Putamen (tissue), 1 donor: Measurements from ENCODE around the gene OR10H4.
"Not testable (repeated sequence)": the region's sequence is repeated elsewhere in the genome, so short reads cannot be mapped to it uniquely, and the experiment has no call there.

Experiments used
- DNase-seq: peaks from one replicate; pipeline ENCODE4 v3.0.0-alpha.2; 2016; ENCODE audit warnings: low spot score

OR10H4 gene, protein sequence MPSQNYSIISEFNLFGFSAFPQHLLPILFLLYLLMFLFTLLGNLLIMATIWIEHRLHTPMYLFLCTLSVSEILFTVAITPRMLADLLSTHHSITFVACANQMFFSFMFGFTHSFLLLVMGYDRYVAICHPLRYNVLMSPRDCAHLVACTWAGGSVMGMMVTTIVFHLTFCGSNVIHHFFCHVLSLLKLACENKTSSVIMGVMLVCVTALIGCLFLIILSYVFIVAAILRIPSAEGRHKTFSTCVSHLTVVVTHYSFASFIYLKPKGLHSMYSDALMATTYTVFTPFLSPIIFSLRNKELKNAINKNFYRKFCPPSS

DNA sequence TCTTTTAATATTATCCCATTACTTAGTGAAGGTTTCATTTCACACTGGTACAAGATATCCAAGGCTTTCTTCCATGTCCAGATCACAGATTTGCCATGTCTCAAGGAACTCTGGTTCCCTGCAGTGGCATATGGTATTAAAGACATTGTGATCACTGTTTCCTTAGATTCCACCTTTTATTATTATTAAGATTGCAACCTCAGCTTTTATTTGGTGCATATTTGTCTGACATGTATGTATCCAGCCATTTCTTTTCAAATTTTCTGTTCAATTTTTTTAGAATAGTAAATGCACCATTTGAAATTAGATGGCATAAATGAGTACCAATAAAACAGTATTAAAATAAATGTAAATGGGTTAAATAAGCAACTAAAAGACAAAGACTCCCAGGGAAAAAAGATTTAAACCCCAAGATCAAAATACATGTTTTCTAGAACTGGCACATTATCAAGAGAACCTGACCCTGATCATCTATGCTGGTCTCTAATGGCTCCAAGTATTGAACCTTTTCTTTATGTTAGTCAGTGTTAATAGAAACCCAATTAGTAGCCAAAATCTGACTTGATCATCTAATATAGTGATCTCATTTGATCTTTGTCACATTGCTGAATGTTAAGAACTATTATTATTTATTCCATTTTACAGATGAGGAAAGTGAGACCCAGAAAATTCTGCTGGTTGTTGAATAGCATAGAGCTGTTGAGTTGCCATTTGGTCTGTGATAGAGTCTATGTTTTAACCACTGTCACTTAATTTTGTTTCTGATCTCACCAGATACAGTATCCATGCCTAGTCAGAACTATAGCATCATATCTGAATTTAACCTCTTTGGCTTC is at the start of gene OR10H4:
Gene OR10H4 (plus strand): TSS at position 786 of the 836 bp plus-strand sequence. CDS start 0 bp downstream, at position 786.
- DNase-seq: no peak

DNA sequence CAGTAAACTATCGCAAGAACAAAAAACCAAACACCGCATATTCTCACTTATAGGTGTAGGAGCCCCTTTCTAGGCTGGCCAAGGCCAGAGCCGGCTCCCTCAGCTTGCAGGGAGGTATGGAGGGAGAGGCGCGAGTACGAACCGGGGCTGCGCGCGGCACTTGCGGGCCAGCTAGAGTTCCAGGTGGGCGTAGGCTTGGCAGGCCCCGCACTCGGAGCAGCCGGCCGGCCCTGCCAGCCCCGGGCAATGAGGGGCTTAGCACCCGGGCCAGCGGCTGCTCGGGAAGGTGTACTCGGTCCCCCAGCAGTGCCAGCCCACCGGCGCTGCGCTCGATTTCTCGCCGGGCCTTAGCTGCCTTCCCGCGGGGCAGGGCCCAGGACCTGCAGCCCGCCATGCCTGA is 49.2 kb upstream of the OR10H4 start:
- DNase-seq: not testable (repeated sequence)

DNA sequence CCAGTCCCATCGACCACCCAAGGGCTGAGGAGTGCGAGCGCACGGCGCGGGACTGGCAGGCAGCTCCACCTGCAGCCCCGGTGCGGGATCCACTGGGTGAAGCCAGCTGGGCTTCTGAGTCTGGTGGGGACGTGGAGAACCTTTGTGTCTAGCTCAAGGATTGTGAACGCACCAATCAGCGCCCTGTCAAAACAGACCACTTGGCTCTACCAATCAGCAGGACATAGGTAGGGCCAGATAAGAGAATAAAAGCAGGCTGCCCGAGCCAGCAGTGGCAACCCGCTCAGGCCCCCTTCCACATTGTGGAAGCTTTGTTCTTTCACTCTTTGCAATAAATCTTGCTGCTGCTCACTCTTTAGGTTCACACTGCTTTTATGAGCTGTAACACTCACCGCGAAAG is 48.8 kb upstream of the OR10H4 start:
- DNase-seq: not testable (repeated sequence)

DNA sequence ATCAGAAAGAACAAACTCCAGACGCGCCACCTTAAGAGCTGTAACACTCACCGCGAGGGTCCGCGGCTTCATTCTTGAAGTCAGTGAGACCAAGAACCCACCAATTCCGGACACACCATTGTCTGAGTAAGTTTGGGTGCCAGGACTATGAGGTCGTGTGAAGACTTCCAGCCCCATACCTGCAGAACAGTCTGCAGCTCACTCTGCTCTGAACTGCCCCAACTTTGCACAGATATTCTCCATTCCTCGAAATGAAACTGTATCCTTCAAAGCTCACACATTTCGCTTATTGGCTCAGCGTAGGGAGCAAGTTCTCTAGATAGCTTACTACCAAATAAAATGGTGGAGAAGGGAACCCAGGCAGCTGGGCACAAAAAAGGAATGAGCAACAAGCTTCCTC is 48.3 kb upstream of the OR10H4 start:
- DNase-seq: no peak

DNA sequence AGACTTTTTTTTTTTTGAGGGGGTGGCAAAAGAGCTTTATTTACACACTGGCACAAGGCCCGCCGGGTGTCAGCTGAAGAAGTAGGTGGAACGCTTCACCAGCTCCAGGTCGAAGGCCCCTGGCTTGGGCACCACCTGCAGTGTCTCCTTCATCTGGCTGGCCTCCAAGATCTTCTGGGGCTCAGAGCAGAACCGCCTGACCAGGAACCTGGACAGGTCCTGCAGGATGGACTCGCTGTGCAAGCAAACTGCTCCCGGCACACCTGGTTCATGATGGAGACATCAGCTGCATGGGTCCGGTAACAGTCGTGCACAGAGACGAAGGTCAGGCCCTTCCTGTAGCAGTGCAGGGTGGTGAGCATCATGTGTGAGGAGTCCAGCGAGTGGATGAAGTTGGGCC is 46.6 kb upstream of the OR10H4 start:
- DNase-seq: no peak

DNA sequence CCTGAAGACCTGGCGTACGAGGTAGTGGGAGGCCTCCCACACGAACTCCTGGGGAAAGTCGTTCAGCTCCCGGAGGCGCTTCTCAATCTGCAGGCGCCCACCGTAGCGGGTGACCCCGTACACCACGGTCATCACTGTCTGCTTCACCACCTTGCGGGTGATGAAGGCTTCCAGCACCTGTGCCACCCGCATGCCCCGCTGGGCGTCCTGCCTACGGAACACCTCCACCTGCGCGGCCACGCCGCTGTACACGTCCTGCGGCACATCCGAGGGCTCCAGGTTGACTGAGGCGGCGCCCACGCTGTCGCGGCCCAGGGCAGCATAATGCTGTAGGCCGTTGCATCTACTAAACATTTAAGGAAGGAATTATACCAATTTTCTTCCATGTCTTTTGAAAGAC is 45.9 kb upstream of the OR10H4 start:
- not testable (repeated sequence) for DNase-seq

DNA sequence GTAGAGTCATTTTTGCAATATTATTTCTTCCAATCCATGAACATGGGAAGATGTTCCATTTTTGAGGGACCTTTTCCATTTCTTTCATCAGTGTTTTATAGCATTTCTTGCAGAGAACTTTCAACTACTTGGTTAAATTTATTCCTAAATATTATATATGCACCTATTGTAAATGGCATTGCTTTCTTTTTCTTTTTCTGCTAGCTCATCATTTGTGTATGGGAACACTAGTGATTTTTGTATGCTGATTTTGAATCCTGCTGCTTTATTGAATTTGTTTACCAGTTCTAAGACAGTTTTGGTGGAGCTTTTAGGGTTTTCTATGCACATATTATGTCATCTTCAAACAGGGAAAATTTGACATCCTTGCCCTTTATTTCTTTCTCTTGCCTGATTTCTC is 43.8 kb upstream of the OR10H4 start:
- no peak for DNase-seq

DNA sequence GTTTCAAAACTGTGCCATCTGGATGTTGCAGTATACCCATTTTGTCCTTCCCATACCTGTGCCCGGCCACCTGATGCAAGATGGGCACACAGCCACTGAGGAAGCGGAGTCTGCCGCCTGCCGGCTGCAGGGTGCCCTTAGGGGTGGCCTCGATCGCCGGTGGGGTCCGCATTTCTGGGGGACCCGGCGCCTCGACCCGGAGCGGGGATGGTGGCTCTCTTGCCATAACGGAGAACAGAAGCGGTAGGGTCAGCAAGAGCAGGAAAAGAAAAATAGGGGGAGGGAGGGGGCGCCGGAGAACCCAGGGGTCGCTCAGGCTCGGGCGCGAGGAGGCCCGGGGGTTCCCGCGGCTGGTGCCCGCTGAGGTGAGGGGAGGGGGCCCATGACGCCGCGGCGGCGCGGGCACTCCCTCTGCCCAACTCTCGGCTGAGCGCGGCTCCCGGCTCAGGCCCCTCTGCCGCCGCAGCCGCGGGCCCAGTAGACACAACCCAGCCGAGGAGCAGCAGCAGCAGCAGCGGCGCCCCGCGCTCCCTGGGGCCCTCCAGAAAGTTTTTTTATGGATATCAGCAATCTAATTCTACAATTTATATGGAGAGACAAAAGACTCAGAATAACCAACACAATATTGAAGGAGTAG is 37.1 kb upstream of the OR10H4 start:
- no peak for DNase-seq

DNA sequence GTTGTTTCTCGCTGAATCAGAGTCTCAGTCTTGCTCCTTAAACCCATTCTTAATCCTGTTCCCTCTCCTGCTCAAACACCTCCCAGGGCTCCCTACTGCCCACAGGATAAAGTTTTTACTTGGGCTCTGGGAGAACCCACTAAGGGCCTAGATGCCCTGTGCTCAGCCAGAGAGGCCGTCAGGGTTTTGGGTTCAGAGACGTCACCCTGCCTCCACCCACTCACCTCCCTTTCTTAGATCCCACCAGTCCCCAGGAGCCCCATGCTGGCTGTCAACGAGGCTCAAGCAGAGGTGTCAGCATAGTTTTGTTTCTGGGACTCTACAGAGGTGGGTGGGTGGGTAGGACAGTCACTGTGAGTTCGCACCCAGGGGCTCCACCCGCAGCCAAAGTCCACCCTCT is 35.4 kb upstream of the OR10H4 start:
- no peak for DNase-seq

DNA sequence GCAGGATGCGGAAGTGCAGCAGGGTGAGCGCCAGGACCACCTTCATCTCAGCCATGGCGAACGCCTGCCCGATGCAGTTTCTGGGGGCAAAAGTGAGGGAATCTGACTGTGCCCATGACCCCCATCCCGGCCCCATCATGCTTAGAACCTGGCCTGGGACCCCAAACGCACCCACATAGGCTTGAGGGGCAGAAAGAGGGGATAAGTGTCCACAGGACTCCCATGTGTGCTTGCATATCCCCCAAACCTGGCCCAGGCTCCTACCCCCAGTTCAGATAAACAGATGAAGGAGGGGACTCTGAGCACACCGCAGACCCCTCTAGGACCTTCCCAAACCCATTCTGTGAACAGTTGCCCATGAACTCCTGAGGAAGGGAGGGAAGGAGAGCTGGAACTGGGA is 35.0 kb upstream of the OR10H4 start:
- no peak for DNase-seq

DNA sequence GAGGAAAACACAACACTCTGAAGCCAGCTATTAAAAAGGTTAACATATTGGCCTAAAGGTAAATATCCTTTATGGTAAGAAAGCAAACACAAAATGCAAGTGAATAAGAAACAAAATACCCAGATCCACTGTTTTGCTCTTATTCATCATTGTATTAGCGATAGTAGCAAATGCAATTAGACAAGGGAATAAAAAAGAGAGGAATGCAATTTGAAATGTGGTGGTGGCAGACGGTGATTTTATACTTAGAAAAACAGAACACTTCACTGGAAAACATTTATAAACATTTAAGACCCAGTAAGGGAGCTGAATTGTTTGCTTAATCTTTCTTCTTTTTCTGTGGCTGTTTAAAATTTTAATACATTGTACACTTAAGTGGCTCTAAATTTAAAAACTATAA is 33.7 kb upstream of the OR10H4 start:
- DNase-seq: no peak

DNA sequence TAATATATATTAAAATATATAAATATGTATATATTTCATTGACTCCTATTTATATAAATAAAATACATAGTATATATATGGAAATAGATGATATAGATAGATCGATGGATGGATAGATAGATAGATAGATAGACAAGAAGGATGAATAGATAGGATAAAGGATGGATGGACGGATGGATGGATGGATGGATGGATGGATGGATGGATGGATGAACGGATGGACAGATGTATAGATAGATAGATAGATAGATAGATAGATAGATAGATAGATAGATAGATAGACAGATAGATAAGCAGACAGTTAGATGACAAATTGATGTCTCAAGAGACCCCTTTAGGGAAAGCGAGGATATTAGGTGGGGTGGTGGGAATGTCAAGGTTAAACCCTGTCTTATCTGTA is 29.6 kb upstream of the OR10H4 start:
- no peak for DNase-seq

DNA sequence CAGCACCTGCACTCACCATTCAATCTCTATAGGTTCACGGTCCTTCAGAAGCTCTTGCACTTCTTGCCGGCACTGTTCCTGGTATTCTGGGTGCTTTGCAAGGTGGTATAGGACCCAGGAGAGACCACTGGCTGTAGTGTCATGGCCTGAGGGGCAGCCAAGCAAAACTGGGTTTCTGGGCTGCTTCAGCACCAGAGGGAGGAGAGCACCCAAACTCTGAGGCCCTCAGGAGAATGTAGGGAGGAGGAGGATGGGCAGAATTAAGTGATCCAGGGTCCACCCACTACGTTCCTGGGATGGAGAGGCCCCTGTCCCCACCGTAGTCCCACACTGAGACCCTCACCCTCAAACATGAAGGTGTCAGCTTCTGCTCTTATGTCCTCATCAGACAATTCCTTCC is 26.8 kb upstream of the OR10H4 start:
- no peak for DNase-seq

DNA sequence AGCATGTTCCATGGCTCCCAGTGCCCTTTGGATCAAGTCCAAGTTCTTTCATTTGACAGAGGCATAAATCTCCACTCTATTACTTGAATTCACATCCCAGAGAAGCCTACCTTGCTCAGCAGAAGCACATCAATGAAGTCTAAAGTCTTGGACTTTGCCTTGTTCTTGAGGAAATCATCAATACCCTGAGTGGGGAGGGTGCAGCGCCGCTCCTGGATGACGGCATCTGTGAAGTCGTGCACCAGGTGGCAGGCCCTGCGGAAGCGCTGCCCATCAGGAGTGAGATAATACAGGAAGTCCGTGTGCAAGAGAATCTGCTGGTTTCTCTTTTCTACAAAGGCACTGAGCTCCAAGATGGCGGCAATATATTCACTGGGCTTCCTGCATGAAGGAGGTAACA is 25.1 kb upstream of the OR10H4 start:
- no peak for DNase-seq

DNA sequence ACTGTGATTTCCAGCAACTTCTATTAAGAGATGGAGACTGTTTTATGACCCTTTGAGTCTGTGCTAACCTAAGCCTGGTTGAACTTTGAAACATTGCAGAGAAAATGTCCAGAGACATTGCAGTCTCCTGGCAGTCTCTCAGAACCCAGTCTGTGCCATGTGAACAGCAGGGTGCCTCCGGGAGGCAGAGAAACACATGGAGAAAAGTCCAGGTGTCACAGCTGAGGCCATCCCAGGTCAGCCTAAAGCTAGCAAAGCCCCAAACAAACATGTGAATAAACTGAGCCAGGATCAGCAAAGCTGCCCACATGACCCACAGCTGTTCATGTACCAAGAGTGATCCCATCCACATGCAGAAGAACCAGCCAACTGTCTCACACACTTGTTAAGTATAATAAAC is 22.3 kb upstream of the OR10H4 start:
- DNase-seq: no peak

DNA sequence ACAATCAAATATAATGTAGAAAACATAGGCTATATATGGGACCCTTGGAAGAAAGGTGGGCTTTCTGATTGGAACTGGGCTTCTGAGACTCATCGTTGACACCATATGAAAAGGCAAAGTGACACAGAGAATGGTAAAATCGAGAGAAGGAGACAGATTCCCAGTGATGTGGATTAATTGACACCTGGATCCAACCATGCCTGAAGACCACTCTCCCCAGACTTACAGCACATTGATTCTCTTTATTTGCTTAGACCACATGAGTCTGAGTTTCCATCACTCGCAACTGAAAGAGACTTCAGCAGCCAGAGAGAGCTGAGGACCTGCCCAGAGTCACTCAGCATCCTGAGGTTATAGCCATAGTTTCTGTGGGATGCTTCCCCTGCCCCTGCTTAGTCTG is 20.5 kb upstream of the OR10H4 start:
- DNase-seq: no peak

DNA sequence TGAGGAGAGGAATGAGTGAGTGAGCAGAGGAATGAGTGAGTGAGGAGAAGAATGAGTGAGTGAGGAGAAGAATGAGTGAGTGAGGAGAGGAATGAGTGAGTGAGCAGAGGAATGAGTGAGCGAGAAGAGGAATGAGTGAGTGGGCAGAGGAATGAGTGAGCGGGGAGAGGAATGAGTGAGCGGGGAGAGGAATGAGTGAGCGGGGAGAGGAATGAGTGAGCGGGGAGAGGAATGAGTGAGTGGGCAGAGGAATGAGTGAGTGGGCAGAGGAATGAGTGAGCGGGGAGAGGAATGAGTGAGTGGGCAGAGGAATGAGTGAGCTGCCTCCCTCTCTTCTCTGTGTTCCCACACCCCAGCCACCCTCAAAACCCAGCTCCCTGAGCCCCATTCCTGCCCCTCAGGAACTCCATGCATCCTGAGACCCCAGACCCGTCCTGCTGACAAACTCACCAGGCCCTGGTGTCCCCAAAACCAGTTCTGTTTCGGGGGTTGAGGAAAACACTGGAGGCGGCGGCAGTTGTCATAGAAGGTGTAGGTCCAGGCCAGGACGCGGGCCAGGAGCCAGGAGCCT is 15.0 kb upstream of the OR10H4 start:
- not testable (repeated sequence) for DNase-seq

DNA sequence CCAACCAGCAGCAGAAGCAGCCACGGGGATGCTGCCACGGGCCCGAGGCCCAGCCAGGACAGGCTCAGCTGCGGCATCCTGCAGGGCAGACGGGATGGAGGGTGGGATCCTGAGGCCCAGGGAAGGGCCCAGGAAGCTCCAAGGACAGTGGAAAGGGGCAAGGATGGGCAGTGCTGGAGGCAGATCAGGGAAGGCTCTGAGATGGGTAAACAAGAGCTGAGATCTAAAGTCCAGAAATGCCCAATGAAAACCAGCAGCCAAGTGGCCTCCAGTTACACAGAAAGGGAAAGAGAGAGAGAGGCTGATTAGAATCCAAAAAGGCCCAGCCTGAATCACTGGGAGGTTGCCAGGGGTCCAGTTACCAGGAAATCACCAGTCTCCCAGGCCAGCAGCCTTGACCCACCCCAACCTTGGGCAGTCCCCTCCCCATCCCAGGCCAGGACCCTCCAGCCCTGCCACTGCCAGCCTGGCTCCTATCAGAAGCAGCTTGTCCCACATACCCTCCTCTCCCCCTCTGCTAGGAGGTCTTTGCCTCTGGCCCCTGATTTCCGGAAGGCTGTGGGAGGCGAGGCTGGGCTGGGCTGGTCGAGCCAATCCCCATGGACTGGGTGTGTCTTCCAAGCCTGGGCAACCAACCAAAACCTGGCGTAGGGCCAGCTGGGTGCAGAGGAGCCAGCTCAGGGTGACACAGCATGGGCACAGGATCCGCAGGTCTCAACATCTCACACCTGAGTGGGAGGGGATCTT is 14.3 kb upstream of the OR10H4 start, which contains the start of gene CYP4F11:
Gene CYP4F11 (minus strand): TSS at position 198 of the 747 bp plus-strand sequence. CDS start 121 bp downstream, at position 77.
- peak; percentile 59 for DNase-seq

DNA sequence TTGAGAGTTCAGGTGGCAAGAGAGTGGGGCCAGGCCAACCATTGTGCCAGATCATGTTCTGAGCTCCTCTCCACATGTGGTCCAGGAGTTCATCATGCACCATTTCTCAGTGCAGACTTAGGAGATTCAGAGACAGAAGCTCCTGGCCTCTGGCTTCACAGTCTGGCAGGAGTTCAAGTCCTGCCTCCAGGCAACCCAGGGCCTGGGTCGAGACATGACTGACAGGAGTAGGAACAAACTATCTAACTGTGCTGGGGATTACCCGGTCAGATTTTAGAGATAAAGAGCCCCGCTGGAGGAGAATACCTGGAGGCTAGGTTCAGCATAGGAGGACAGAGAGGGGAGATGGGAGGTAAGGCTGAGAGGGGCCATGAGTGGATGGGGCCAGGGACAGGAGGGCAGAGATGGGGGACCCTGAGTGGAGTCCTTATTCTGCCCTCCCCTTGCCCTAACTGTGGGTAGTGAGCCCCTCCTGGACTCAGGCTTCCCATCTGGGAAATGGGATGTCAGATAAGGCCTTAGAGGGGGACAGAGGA is 13.6 kb upstream of the OR10H4 start:
- no peak for DNase-seq

DNA sequence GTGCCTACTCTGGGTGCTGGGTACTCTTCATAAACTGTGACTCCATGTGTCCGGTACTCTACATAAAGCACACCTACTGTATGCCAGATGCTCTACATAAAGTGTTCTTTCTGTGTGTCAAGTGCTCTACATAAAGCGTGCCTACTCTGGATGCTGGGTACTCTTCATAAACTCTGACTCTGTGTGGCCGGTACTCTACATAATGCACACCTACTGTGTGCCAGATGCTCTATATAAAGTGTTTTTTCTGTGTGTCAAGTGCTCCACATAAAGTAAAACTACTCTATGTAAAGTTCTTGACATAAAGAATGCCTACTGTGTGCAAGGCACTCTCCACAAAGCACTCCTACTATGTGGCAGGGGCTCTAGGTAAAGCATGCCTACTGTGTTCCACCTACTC is 12.6 kb upstream of the OR10H4 start:
- no peak for DNase-seq

DNA sequence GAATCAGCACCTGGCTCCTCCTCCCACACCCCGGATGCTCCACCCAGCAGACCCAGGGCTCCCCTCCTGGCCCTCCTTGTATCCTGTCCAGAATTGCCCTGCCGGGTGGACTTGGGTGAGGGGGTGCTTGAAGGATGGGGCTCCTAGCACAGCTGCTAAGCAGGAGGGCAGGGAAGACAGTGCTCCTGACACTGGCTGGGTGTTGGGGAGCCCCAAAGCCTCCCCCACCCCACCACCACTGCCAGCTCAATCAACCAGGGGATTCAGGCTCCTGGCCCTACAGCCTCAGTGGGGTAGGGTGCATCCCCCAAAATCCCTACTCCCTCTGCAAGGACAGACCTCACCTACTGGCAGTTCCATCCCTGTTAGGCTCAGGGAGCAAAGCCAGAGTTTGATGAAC is 11.9 kb upstream of the OR10H4 start:
- no peak for DNase-seq

DNA sequence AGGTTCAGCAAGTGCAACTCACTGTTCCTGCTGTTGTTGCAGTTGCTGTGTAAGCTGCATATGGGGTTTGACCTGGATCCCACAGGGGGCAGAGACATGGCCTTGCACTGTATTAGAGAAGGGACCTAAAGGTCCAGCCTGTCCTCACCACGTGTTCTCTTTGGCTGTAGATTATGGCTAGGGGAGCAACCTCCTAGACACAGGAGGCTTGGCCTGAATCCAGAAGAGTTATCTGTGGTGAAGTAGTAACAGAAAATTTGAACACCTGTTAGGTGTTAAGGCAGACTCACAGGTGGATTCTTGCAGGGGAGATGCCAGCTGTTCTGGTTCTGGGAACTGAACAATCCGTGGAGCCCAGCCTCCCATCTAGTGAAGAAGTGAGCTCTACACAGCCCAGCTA is 11.0 kb upstream of the OR10H4 start:
- DNase-seq: no peak
